Measurements from ENCODE around the gene NPLOC4.

- TF ChIP-seq CTCF (IDR thresholded peaks at IDR 0.05; ENCODE audit: insufficient read depth, low read length) (no peak), POLR2AphosphoS5 (IDR thresholded peaks at IDR 0.05; ENCODE audit: low read depth) (no peak), REST (IDR thresholded peaks at IDR 0.05; ENCODE audit: insufficient replicate concordance, low read depth) (no peak), GABPA (IDR thresholded peaks at IDR 0.05; ENCODE audit: low read depth) (no peak)
Observed at GRCh38 chr17:81532490-81533287, 104.2 kb downstream of the NPLOC4 start.

Measured in HL-60 (cell line).